ENCODE measurements around the gene QPRT. TPM values are rescaled to one million over a fixed set of nuclear protein-coding genes. Genes with fewer than 3 reads are reported as not detected.

The QPRT gene
- total and polyA plus RNA-seq, 2 donors (not counting 3 experiments of a cell fraction or from before 2014, with no cell fraction given): 0.40 to 0.44 TPM

- TF ChIP-seq GATA2 (IDR thresholded peaks at IDR 0.05; ENCODE audit: insufficient read depth, insufficient read length, low read depth, low read length) (no peak), POLR2A (IDR thresholded peaks at IDR 0.05; ENCODE audit: low read depth, low read length) (no peak), JUN (IDR thresholded peaks at IDR 0.05; ENCODE audit: borderline replicate concordance, insufficient read depth, insufficient read length, low read depth) (no peak), MYC (IDR thresholded peaks at IDR 0.05; ENCODE audit: low read depth, low read length) (no peak), POLR2AphosphoS5 (IDR thresholded peaks at IDR 0.05; ENCODE audit: insufficient read depth, low read depth, low read length) (no peak), FOS (IDR thresholded peaks at IDR 0.05; ENCODE audit: borderline replicate concordance, insufficient read depth, low read length) (no peak), EZH2 (IDR thresholded peaks at IDR 0.05; ENCODE audit: borderline replicate concordance, low read depth, low read length, severe bottlenecking) (no peak)
- TF ChIP-seq, protein P1, sequence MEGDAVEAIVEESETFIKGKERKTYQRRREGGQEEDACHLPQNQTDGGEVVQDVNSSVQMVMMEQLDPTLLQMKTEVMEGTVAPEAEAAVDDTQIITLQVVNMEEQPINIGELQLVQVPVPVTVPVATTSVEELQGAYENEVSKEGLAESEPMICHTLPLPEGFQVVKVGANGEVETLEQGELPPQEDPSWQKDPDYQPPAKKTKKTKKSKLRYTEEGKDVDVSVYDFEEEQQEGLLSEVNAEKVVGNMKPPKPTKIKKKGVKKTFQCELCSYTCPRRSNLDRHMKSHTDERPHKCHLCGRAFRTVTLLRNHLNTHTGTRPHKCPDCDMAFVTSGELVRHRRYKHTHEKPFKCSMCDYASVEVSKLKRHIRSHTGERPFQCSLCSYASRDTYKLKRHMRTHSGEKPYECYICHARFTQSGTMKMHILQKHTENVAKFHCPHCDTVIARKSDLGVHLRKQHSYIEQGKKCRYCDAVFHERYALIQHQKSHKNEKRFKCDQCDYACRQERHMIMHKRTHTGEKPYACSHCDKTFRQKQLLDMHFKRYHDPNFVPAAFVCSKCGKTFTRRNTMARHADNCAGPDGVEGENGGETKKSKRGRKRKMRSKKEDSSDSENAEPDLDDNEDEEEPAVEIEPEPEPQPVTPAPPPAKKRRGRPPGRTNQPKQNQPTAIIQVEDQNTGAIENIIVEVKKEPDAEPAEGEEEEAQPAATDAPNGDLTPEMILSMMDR (IDR thresholded peaks at IDR 0.05; ENCODE audit: extremely low read depth in 1 of 2, insufficient read depth in 1 of 2, low read depth in 1 of 2, low read length in 2 of 2): no peak
- TF ChIP-seq, protein P2, sequence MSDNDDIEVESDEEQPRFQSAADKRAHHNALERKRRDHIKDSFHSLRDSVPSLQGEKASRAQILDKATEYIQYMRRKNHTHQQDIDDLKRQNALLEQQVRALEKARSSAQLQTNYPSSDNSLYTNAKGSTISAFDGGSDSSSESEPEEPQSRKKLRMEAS (IDR thresholded peaks at IDR 0.05; ENCODE audit: insufficient read depth, insufficient read length): no peak
- FAIRE-seq: no peak
- Histone ChIP-seq H3K4me2 (ENCODE audit: insufficient read depth, low read length) (no peak overlapping the region), H3K27me3 (ENCODE audit: control insufficient read depth in 2 of 2, insufficient read depth in 2 of 2, low read length in 2 of 2) (peaks cover 0 to 1% of the 10 kb centered on the region in 2 experiments), H3K4me3 (replicated peaks in 1 of 3; ENCODE audit: insufficient read depth in 1 of 3, low read depth in 1 of 3, low read length in 3 of 3) (no peak overlapping the region), H3K79me2 (ENCODE audit: control insufficient read depth, insufficient read depth, low read length) (no peaks in the 10 kb centered on the region), H3K27ac (ENCODE audit: insufficient read depth, low read depth, low read length) (no peak overlapping the region), H3K4me1 (ENCODE audit: control insufficient read depth, extremely low read depth, insufficient read depth, low read length) (peaks cover 5% of the 10 kb centered on the region), H3K9me3 (replicated peaks; ENCODE audit: control insufficient read depth, insufficient read depth, low read length) (no peaks in the 10 kb centered on the region), H3K9me1 (replicated peaks; ENCODE audit: control insufficient read depth, extremely low read depth, insufficient read depth, low read length) (no peaks in the 10 kb centered on the region), H3K36me3 (ENCODE audit: control insufficient read depth in 2 of 2, extremely low read depth in 1 of 2, insufficient read depth in 2 of 2, low read length in 2 of 2) (no peaks in the 10 kb centered on the region), H2AFZ (ENCODE audit: low read depth, low read length) (no peak overlapping the region), H3K9ac (replicated peaks; ENCODE audit: extremely low read depth, insufficient read depth, low read length) (no peak overlapping the region), H4K20me1 (replicated peaks; ENCODE audit: control insufficient read depth, extremely low read depth, insufficient read depth, low read length) (no peaks in the 10 kb centered on the region)
- dilution Hi-C loops (cut with MboI; ENCODE audit: extremely low pct_ligation_motif_present, low sequenced_read_pairs): no loop called here
- DNase-seq (ENCODE audit: low read depth, low spot score): no peak
- ChIA-PET CTCF (interaction anchor here (0.8 to 5.3 kb wide), 40 partner anchors 8 to 356 kb away, joined by 3 to 92 read pairs (median 5); partner anchors contain the start of genes ASPHD1, C16orf92, KCTD13 and KIF22), POLR2A (interaction anchor here (0.6 kb wide), 2 partner anchors 152 to 1878 kb away, joined by 3 to 6 read pairs; no protein-coding TSS in a partner anchor)
- intact Hi-C loops (cut with micrococcal nuclease): loop anchor here (1.0 to 5.0 kb wide), 8 partner anchors 22 to 333 kb away; partner anchors contain the start of genes KIF22 and MAZ
- no TSS peak for BruUV-seq (replicated peaks)
Observed at GRCh38 chr16:29699324-29700219, 20.6 kb downstream of the QPRT start.

Measured in endothelial cell of umbilical vein (primary cell).